GM21786 (cell line): Measurements from ENCODE around the gene CCL8.
"Not testable (repeated sequence)": the region's sequence is repeated elsewhere in the genome, so short reads cannot be mapped to it uniquely, and the experiment has no call there.

Experiments
- ATAC-seq: cut with Tn5 transposase; IDR thresholded peaks from one replicate; pipeline ENCODE4 v1.9.1; 2021; ENCODE audit not compliant: unreplicated experiment

CCL8 gene

GRCh38 chr17:34313164-34313563 lies 6.1 kb upstream of the CCL8 start:
- no peak for ATAC-seq

GRCh38 chr17:34314279-34314678 lies 5.0 kb upstream of the CCL8 start:
- ATAC-seq = no peak

- no peak for ATAC-seq
Measured at GRCh38 chr17:34318474-34318873, 761 bp upstream of the CCL8 start.

DNA sequence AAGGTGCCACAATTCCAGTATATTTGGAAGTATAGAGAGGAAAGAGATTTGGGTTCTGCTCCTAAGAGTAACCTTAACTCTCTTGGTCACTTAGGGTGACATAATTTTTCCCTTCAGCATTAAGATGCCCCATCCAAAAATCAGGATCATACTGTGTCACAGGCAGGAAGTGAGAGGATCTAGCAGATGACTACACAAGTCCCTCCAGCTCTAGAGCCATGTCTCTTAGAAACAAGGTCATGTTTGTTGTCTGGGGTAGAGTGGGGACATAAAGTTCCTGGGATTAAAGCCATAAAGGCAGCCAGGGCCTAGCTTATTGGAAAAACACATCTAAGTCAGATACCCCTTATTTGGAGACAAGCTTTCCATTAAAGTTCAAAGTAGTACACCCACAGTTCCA lies 2.7 kb downstream of the CCL8 start:
- ATAC-seq = no peak

DNA sequence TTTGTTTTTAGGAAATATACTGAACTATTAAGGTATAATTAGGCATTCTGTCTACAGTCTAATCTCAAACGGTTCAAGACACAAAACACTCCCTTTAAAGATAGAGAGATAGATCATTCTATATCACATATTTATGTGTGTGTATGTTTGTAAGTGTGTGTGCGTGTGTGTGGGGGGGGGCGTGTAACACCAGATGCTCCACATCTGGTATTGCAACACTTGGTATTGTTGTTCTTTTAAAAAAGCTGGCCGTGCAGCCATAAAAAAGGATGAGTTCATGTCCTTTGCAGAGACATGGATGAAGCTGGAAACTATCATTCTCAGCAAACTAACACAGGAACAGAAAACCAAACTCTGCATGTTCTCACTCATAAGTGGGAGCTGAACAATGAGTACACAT lies 8.3 kb downstream of the CCL8 start:
- not testable (repeated sequence) for ATAC-seq

- ATAC-seq = no peak
Measured at GRCh38 chr17:34337701-34338100, 18.5 kb downstream of the CCL8 start.

DNA sequence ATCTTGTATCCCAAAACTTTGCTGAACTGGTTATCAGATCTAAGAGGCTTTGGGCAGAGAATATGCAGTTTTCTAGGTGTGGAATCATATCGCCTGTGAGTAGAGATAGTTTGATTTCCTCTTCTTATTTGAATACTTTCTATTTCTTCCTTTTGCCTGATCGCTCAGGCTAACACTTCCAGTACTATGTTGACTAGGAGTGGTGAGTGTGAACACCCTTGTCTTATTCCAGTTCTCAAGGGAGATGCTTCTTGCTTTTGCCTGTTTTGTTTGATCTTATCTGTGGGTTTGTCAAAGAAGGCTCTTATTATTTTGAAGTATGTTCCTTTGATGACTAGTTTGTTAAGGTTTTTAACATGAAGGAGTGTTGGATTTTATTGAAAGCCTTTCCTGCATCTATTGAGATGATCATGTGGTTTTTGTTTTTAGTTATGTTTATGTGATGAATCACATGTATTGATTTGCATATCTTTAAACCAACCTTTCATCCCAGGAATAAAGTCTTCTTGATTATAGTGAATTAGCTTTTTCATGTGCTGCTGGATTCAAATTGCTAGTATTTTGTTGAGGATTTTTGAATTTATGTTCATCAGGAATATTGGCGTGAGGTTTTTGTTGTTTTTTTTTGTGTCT lies 20.0 kb downstream of the CCL8 start:
- no peak for ATAC-seq

GRCh38 chr17:34341916-34342315 lies 22.7 kb downstream of the CCL8 start:
- no peak for ATAC-seq

GRCh38 chr17:34347063-34347462 lies 27.8 kb downstream of the CCL8 start:
- no peak for ATAC-seq

- ATAC-seq = no peak
Measured at GRCh38 chr17:34349751-34350150, 30.5 kb downstream of the CCL8 start.

DNA sequence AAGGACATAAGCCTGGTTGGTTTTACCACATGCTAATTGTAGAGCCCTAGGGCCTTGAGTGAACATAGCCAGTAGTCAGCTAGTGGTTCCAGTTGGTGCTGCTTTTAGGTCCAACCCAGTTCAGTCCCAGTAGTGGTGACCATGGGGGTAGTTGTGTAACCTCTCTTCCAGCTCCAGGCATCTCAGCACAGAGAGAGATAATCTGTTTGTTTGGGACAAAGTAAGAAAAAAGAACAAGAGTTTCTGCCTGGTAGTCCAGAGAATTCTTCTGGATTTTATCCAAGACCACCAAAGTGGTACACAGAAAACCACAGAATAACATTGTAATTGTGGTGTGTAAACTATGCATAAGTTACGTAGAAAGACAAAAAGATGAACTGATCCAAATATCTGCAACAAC lies 31.9 kb downstream of the CCL8 start:
- ATAC-seq = no peak

- no peak for ATAC-seq
Measured at GRCh38 chr17:34352191-34352590, 33.0 kb downstream of the CCL8 start.

GRCh38 chr17:34354637-34355036 lies 35.4 kb downstream of the CCL8 start:
- no peak for ATAC-seq

- ATAC-seq = no peak
Measured at GRCh38 chr17:34356194-34356593, 37.0 kb downstream of the CCL8 start, which contains the start of gene CCL13. Gene CCL13 (plus strand): TSS chr17:34356480. CDS start chr17:34356527, 47 bp downstream.

- ATAC-seq = no peak
Measured at GRCh38 chr17:34357398-34357797, 38.2 kb downstream of the CCL8 start.

- ATAC-seq = no peak
Measured at GRCh38 chr17:34358631-34359030, 39.4 kb downstream of the CCL8 start.

DNA sequence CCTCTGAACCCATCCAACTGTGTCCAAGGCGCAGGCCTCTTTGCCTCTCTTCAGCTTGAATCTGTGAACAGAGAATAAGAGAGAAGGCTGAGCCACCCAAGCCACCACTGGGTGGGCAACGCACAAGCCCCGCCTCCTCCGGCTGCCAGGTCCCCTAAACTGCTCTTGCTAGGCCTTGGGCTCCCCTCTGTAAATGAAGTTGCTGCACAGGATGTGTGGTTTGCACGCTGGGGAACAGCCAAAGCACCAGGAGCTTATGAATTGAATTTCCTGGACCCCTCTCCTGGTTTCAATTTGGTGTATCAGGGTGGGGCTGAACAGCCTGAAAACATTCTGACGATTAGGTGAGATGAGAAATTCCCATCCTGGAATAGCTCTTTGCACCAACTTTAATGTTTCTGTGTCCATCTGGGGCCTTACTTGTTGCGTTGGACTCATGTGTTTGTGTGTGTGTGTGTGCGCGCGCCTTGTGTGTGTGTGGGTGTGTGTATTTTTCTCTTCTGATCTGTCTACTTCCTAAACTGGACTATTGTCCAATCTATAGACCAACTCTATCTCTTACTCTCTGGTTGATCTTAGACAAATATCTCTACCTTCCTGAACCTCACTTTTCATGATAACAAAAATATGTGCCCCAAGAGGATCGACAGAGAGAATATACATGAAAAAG lies 41.5 kb downstream of the CCL8 start:
- no peak for ATAC-seq

GRCh38 chr17:34361478-34362061 lies 42.3 kb downstream of the CCL8 start:
- ATAC-seq = no peak

- no peak for ATAC-seq
Measured at GRCh38 chr17:34363183-34363661, 44.0 kb downstream of the CCL8 start, which contains the start of gene CCL1. Gene CCL1 (minus strand): TSS chr17:34363233. CDS start chr17:34363161, 72 bp downstream.

DNA sequence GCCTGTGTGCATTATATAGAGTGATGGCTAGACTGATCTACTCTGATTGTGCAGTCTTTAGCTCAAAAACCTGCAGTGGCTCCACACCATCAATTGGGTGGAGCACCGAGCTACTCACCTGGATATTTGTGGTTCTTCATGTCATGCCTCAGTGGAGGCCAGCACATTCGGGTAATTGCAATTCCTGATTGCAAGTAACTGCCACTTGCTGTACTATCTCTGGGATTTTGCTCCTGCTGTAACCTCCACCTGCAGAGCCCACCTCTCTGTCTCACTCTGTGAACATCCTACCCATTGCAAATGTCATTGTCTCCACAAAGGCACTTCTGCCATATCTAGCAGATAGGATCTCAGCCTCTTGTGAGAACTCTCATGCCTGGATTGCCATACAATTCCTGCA lies 45.5 kb downstream of the CCL8 start:
- no peak for ATAC-seq

GRCh38 chr17:34365340-34365739 lies 46.1 kb downstream of the CCL8 start:
- no peak for ATAC-seq

DNA sequence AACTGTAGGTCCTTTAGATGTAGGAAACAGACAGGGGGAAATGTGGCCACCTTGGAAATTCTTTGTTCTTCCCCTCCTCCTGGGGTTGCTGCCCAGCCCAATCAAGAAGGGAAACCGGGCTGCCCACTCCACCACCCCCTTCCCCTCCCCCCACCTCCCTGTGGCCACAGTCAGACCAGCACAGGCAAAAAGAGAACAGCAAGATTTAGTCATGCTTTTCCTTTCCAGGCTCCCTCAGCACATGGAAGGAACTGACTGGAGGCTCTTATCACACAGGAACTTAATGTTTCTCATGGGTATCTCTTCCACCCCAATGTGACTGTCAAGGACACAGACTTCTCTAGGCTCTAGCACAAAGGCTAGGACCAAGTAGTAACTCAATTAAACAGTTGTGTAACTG lies 46.8 kb downstream of the CCL8 start:
- ATAC-seq = no peak
